Measurements from ENCODE around the gene ZDHHC14.

- no peak for TF ChIP-seq CTCF (IDR thresholded peaks at IDR 0.05)
- no peak for TF ChIP-seq POLR2A (IDR thresholded peaks at IDR 0.05)
- TF ChIP-seq POLR2AphosphoS5 (IDR thresholded peaks at IDR 0.05; ENCODE audit: insufficient read depth in 1 of 2, low read depth in 1 of 2), result no peak
Measured at GRCh38 chr6:157596886-157597285, 215.9 kb downstream of the ZDHHC14 start.

All from vagina (tissue), 2 donors.